Measurements from ENCODE around the gene FBXW8. TPM values are rescaled to one million over a fixed set of nuclear protein-coding genes. Genes with fewer than 3 reads are reported as not detected.

Gene FBXW8, protein sequence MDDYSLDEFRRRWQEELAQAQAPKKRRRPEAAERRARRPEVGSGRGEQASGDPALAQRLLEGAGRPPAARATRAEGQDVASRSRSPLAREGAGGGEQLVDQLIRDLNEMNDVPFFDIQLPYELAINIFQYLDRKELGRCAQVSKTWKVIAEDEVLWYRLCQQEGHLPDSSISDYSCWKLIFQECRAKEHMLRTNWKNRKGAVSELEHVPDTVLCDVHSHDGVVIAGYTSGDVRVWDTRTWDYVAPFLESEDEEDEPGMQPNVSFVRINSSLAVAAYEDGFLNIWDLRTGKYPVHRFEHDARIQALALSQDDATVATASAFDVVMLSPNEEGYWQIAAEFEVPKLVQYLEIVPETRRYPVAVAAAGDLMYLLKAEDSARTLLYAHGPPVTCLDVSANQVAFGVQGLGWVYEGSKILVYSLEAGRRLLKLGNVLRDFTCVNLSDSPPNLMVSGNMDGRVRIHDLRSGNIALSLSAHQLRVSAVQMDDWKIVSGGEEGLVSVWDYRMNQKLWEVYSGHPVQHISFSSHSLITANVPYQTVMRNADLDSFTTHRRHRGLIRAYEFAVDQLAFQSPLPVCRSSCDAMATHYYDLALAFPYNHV
- 1 to 10 TPM; 6.4 to 6.5 TPM for total RNA-seq

DNA sequence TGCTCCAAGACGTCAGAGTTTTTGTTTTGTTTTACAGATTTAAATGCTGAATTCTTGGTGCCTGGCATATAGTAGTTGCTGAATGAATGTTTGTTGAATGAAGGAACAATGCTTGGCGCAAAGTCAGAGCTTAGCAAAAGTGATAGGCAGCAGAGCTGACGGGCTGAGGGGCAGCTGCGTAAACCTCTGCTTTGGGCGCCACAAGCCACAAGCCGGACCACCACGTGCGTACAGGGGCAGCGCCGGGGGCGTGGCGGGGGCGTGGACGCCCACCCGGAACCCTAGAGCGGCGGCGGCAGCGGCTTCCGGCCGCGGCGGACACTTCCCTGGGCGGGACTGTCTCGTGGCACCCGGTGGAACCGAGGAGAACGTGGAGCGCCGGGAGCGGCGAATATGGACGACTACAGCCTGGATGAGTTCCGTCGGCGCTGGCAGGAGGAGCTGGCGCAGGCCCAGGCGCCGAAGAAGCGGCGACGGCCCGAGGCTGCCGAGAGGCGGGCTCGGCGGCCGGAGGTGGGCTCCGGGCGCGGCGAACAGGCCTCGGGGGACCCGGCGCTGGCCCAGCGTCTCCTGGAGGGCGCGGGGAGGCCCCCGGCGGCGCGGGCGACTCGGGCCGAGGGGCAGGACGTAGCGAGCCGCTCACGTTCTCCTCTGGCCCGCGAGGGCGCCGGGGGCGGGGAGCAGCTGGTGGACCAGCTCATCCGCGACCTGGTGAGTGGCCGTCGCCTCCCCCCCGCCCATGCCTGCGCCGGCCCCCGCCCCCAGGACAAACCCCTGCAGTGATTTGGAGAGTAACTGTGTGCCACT lies at the start of gene FBXW8:
Gene FBXW8, plus strand, starts transcription at position 306 of the 807 bp plus-strand sequence. Its CDS starts 88 bp downstream, at position 394.
- Mint-ChIP-seq H3K4me3 (peak within 1 kb of the TSS; percentile 92), H3K27me3 (ENCODE audit: low read depth) (peaks cover 4% of the 10 kb centered on the region), H3K36me3 (ENCODE audit: low read depth) (peaks cover 2% of the 10 kb centered on the region), H3K4me1 (ENCODE audit: low read depth) (peaks cover 19% of the 10 kb centered on the region), H3K27ac (no peak within 1 kb of the TSS), H3K9me3 (no peaks in the 10 kb centered on the region)
- CTCF ChIA-PET: no interaction called here
- intact Hi-C loops (cut with micrococcal nuclease): loop anchor here (1.0 kb wide), 2 partner anchors 11 to 173 kb away; partner anchors contain the start of genes RNFT2 and SPRING1
- DNase-seq: peak; percentile 62

DNA sequence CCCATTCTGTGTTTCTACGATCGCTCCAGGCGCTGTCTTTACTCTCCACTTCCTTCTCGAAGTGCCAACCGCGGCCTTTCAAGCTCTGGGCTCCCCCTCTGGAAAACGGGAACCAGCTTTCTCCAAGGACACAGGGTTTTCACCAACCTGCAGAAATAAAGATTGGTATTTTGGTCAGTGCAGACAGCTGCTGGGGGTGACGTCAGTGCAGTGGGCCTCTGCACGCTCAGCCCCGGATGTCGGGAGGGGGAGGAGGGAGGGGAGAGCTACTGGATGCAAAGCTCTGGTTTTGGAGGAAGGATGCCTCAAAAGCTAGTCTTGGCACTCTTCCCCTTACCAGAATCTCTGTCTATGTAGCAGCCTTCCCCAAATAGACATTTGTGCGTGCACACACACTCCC lies 49.4 kb upstream of the FBXW8 start:
- Mint-ChIP-seq H3K4me3 (no peak overlapping the region), H3K36me3 (ENCODE audit: low read depth) (no peaks in the 10 kb centered on the region), H3K27ac (no peak overlapping the region), H3K4me1 (ENCODE audit: low read depth) (peaks cover 6% of the 10 kb centered on the region), H3K27me3 (ENCODE audit: low read depth) (peaks cover 26% of the 10 kb centered on the region), H3K9me3 (no peaks in the 10 kb centered on the region)
- CTCF ChIA-PET: interaction anchor here (0.8 to 1.2 kb wide), 2 partner anchors 31 to 158 kb away, joined by 3 read pairs; no protein-coding TSS in a partner anchor
- intact Hi-C loops (cut with micrococcal nuclease): no loop called here
- peak; percentile 61 for DNase-seq

DNA sequence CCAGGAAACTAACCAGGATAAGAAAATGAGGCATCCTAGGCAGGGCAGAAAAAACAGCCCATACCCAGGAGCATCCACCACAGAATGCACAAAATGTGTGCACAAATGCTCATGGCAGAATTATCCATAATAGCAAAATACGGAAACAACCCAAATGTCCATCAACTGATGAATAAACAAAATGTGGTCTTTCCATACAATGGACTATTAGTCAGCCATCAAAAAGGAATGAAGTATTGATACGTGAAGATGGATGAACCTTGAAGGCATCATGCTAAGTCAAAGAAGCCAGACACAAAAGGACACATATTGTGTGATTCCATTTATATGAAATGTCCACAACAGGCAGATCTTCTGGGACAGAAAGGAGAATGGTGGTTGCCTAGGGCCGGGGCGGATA lies 48.6 kb upstream of the FBXW8 start:
- intact Hi-C loops (cut with micrococcal nuclease): no loop called here
- CTCF ChIA-PET: no interaction called here
- Mint-ChIP-seq H3K27ac (no peak overlapping the region), H3K27me3 (ENCODE audit: low read depth) (peaks cover 18% of the 10 kb centered on the region), H3K9me3 (no peaks in the 10 kb centered on the region), H3K4me1 (ENCODE audit: low read depth) (peaks cover 6% of the 10 kb centered on the region), H3K36me3 (ENCODE audit: low read depth) (no peaks in the 10 kb centered on the region), H3K4me3 (no peak overlapping the region)
- DNase-seq: no peak

DNA sequence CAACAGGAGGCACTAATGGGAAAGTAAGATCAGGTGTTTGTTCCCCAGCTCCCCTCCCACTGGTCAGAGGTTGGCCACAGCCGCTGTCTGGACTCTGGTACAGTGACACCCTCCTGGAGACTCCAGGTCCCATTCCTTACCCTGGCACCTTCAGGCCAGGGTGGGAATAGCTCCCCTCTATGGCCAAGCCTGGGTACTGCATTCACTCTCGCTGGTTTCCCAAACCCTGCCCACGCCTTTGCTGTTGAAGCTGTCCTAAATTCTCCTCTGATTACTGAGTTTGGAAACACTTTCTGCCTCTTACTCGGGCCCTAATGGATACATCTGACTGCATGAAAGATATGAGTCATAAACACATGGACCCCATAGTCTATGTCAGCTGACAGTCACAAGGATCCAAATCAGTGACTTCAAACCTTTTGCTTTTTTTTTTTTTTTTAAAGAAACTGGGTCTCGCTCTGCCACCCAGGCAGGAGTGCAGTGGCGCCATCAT lies 47.4 kb upstream of the FBXW8 start:
- Mint-ChIP-seq H3K4me1 (ENCODE audit: low read depth) (peaks cover 6% of the 10 kb centered on the region), H3K27ac (no peak overlapping the region), H3K36me3 (ENCODE audit: low read depth) (no peaks in the 10 kb centered on the region), H3K27me3 (ENCODE audit: low read depth) (peaks cover 7% of the 10 kb centered on the region), H3K4me3 (no peak overlapping the region), H3K9me3 (no peaks in the 10 kb centered on the region)
- DNase-seq: peak; percentile 20
- CTCF ChIA-PET: interaction anchor here (0.6 to 1.2 kb wide), 6 partner anchors 13 to 695 kb away, joined by 3 to 5 read pairs (median 3); no protein-coding TSS in a partner anchor
- intact Hi-C loops (cut with micrococcal nuclease): no loop called here

DNA sequence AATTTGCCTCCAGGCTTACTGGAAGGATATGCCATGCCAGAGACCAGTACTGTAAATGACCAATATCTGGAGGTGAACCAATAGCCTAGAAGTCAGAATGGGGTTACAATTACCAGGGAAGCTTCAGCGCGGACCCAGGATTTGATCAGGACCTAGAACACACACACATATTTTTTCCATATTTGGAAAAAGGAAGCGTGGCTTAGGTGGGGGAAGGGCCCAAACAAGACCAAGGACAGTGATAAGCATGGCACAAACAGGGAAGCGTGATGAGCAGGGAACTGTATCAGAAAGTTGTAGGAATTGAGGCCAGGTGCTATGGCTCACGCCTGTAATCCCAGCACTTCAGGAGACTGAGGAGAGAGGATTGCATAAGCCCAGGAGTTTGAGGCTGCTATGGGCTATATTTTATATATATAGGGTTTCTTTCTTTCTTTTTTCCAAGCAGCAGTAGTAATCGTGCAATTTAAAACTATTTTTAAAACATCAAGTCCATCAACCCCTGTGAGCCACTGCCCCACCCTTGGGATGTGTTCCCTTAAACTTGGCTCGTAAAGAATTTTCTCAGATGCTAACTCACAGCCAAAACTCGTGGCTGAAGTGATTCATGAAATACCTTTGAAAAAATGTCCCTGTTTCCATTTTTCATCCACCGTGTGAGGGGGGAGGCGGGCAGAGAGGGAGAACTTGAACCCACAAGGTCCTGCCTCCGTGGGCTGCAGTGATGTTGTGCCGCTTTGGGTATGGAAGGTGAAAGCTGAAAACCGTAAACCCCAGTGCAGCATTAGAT lies 46.2 kb upstream of the FBXW8 start:
- H3K36me3 Mint-ChIP-seq (ENCODE audit: low read depth): no peaks in the 10 kb centered on the region
- no peak for DNase-seq
- H3K4me1 Mint-ChIP-seq (ENCODE audit: low read depth): peaks cover 6% of the 10 kb centered on the region
- no peaks in the 10 kb centered on the region for H3K9me3 Mint-ChIP-seq
- no peak overlapping the region for H3K27ac Mint-ChIP-seq
- CTCF ChIA-PET: no interaction called here
- no peak overlapping the region for H3K4me3 Mint-ChIP-seq
- peaks cover 7% of the 10 kb centered on the region for H3K27me3 Mint-ChIP-seq (ENCODE audit: low read depth)
- intact Hi-C loops (cut with micrococcal nuclease): no loop called here

DNA sequence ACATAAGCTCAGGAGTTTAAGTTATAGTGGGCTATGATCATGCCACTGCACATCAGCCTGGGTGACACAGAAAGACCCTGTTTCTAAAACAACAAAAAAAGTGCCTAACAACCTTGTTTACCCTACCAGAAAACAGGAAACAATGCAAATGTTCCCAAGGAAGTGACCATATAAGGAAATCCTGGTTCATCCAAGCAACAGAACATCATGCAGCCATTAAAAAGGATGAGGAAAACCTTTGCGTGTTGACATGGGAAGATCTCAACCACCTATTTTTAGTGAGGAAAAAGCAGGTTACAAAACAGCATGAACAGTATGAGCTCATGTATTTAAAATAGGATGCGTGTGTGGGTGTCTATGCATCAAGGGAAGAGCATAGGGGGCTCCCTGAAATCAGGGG lies 43.2 kb upstream of the FBXW8 start:
- Mint-ChIP-seq H3K4me3 (no peak overlapping the region), H3K27ac (no peak overlapping the region), H3K36me3 (ENCODE audit: low read depth) (no peaks in the 10 kb centered on the region), H3K4me1 (ENCODE audit: low read depth) (no peaks in the 10 kb centered on the region), H3K9me3 (no peaks in the 10 kb centered on the region), H3K27me3 (ENCODE audit: low read depth) (peaks cover 2% of the 10 kb centered on the region)
- DNase-seq: no peak
- intact Hi-C loops (cut with micrococcal nuclease): no loop called here
- CTCF ChIA-PET: interaction anchor here (0.6 to 0.7 kb wide), 2 partner anchors 13 to 158 kb away, joined by 3 read pairs; no protein-coding TSS in a partner anchor

DNA sequence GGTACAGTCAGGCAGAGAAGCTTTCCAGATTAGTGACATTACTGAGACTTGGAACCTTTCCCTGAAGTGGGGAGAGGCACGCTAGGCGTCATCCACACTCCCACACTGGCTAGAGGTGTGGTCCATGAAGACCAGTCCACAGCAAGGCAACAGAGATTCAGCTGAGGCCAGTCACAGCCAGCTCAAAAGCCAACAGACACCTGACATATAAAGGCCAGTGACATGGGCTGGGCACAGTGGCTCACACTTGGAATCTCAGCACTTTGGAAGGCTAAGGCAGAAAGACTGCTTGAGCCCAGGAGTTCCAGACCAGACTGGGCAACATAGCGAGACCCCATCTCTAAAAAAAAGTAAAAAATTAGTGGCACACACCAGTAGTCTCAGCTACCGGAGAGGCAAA lies 40.4 kb upstream of the FBXW8 start:
- no peaks in the 10 kb centered on the region for H3K36me3 Mint-ChIP-seq (ENCODE audit: low read depth)
- DNase-seq: no peak
- H3K9me3 Mint-ChIP-seq: peaks cover 5% of the 10 kb centered on the region
- peaks cover 10% of the 10 kb centered on the region for H3K27me3 Mint-ChIP-seq (ENCODE audit: low read depth)
- CTCF ChIA-PET: no interaction called here
- intact Hi-C loops (cut with micrococcal nuclease): no loop called here
- no peak overlapping the region for H3K27ac Mint-ChIP-seq
- H3K4me3 Mint-ChIP-seq: no peak overlapping the region
- H3K4me1 Mint-ChIP-seq (ENCODE audit: low read depth): peaks cover 5% of the 10 kb centered on the region

DNA sequence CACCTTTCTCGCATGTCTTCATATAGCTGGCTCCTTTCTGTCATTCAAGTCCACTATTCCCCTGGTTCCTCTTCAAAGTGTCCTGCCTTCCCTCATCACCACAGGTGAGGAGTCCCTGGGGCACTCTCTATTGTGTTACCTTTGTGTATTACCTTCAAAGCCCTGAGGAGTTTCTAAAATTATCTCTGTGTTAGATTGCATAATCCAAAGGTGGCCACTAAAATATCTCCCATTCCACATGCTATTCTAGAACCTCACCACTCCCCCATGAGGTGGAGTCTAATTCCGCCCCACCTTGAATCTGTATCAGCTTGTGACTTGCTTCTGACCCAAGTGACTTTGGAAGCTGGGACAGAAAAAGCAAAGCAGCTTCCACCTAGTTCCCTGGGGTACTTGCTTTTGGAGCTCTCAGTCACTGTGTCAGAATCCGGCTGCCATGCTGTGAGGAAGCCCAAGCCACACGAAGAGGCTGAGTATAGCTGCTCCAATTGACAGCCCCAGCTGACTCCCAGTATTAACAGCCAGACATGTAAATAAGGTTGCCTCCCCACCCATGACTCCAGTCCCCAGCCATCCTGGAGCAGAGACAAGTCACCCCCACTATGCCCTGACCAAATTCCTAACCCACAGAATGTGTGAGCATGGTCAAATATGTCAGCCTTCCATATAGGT lies 36.3 kb upstream of the FBXW8 start:
- Mint-ChIP-seq H3K27me3 (ENCODE audit: low read depth) (peaks cover 42% of the 10 kb centered on the region), H3K9me3 (peaks cover 5% of the 10 kb centered on the region), H3K4me3 (no peak overlapping the region), H3K36me3 (ENCODE audit: low read depth) (no peaks in the 10 kb centered on the region), H3K27ac (no peak overlapping the region), H3K4me1 (ENCODE audit: low read depth) (peaks cover 14% of the 10 kb centered on the region)
- no peak for DNase-seq
- CTCF ChIA-PET: no interaction called here
- intact Hi-C loops (cut with micrococcal nuclease): no loop called here

DNA sequence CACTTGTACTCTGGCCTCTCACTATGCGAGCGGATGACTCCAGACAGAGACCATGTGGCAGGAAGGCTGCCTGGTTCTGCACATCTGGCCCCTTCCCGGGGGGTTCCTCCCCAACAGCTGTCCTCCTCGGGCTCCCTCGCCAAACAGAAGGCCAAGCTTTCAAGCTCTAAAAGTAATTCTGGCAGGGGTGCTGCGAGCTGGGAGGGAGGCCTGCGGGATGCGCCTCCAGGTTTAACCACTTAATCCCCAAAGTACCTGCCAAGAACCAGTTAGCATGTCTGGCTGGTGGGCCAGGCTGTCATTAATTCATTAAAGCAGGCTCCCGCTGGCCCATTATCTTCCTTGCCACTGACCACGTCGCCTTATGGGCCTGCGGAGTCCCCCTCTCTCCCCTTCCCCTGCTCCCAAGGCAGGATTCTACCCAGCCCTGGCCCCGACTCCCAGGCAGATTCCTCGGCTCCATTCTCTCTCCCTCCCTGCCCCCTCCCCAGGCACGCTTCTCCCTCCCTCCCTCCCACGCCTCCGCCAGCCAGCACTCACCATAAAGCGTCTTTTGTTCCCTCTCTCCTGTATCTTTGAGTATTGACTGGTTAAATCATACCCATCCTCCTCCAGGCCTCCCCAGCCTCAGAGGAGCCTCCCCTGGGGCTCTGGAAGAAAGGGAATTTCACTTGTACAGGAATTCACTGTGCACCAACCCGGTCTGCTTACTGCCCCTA lies 34.4 kb upstream of the FBXW8 start:
- Mint-ChIP-seq H3K27ac (no peak overlapping the region), H3K4me3 (no peak overlapping the region), H3K36me3 (ENCODE audit: low read depth) (no peaks in the 10 kb centered on the region), H3K9me3 (peaks cover 5% of the 10 kb centered on the region), H3K27me3 (ENCODE audit: low read depth) (peaks cover 54% of the 10 kb centered on the region), H3K4me1 (ENCODE audit: low read depth) (peaks cover 24% of the 10 kb centered on the region)
- no peak for DNase-seq
- CTCF ChIA-PET: interaction anchor here (1.8 kb wide), 1 partner anchor 13 kb away, joined by 5 read pairs; no protein-coding TSS in a partner anchor
- intact Hi-C loops (cut with micrococcal nuclease): no loop called here

DNA sequence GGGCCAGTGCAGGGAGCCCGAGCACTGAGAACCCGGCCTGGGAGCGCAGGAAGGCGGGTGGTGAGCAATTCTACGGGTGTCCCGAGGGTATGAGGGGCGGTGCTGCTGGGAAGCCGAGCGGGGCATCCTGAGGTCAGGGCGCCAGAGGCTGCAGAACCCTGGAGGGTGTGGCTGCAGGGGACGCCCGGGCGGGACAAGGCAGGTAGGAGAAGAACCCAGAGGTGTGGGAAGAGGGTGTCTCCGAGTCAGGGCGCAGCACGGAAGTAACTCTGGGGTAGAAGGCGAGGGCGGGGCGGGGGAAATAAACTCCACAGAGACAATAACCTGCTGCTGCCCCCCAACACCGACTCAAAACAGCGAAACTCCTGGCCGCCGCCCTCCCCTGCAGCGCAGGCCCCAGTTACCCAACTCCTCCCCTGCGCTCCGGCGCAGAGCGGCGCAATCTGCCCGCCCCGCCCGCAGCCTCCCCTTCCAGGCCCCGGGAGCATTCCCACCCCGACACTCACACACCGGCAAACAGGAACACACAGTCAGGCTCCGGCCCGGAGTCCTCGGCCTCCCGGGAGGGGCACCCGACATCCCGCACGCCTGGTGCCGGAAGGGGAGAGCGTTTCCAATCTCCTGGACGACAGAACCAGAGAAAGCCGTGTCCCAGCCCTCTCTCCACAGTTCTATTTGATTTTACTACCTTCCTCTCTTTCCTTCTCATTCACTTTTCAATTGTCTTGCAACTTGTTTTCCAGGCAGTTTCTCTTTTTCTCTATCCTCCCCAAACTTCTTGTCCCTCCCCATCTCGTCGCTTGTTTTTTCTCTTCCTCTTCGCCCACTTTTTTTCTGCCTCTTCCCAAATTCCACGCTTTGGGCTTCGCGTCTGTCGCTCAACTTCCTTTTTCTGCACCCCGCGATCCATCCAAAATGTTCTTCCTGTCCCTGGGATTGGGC lies 31.9 kb upstream of the FBXW8 start:
- peak overlapping the region; percentile 69 for H3K4me3 Mint-ChIP-seq
- intact Hi-C loops (cut with micrococcal nuclease): no loop called here
- no peak overlapping the region for H3K27ac Mint-ChIP-seq
- peaks cover 74% of the 10 kb centered on the region for H3K27me3 Mint-ChIP-seq (ENCODE audit: low read depth)
- CTCF ChIA-PET: no interaction called here
- peaks cover 5% of the 10 kb centered on the region for H3K9me3 Mint-ChIP-seq
- no peak for DNase-seq
- no peaks in the 10 kb centered on the region for H3K36me3 Mint-ChIP-seq (ENCODE audit: low read depth)
- H3K4me1 Mint-ChIP-seq (ENCODE audit: low read depth): peaks cover 26% of the 10 kb centered on the region

Data from activated naive CD4-positive, alpha-beta T cell treated with anti-CD3 and anti-CD28 coated beads for 36 hours (primary cell).